OCI-LY7 (cell line): ENCODE results near the gene DCLK1. TPM values are rescaled to one million over a fixed set of nuclear protein-coding genes. Genes with fewer than 3 reads are reported as not detected.

Experiments used
- BruUV-seq: library from RNA; stranded (reverse); fragments of 400-500 nt; replicated peaks from 2 replicates; lab custom pipeline; 2021; lab: Mats Ljungman, UMichigan
- CTCF ChIA-PET: fragments of 300-600 bp; sonication (Branson Sonifier 250); formaldehyde crosslinking; loops from one replicate; lab custom pipeline; 2022; ENCODE audit warnings: antibody characterized with exemption; ENCODE audit not compliant: unreplicated experiment; lab: Charles Lee
- POLR2A ChIA-PET: fragments of 300-600 bp; sonication (Branson Sonifier 250); formaldehyde crosslinking; loops from one replicate; lab custom pipeline; 2022; ENCODE audit warnings: antibody characterized with exemption; lab: Charles Lee
- DNase-seq: peaks from one replicate; pipeline ENCODE4 v3.0.0-alpha.2; 2015; ENCODE audit warnings: low spot score
- H2AFZ ChIP-seq: fragments of 200-600 bp; sonication (generic), shearing (Covaris generic); 2 replicates; pipeline ENCODE4 v1.6.1; 2014; ENCODE audit warnings: mild to moderate bottlenecking, antibody characterized with exemption, low read length, moderate library complexity
- H3K27ac ChIP-seq: fragments of 200-600 bp; sonication (generic); 2 replicates; pipeline ENCODE4 v1.5.1; 2014; ENCODE audit warnings: mixed run types, low read depth, mild to moderate bottlenecking, moderate library complexity, low read length, inconsistent platforms; ENCODE audit not compliant: poor library complexity, severe bottlenecking
- H3K36me3 ChIP-seq: fragments of 200-600 bp; sonication (generic); 2 replicates; pipeline ENCODE4 v1.6.1; 2014; ENCODE audit warnings: mild to moderate bottlenecking, antibody characterized with exemption, low read length, moderate library complexity, mixed read lengths; ENCODE audit not compliant: insufficient read depth
- H3K4me1 ChIP-seq: fragments of 200-600 bp; sonication (generic); 2 replicates; pipeline ENCODE4 v1.5.1; 2014; ENCODE audit warnings: mild to moderate bottlenecking, low read length; ENCODE audit not compliant: insufficient read depth, poor library complexity, severe bottlenecking
- H3K4me2 ChIP-seq: fragments of 200-600 bp; sonication (generic); 2 replicates; pipeline ENCODE4 v1.6.1; 2014; ENCODE audit warnings: mild to moderate bottlenecking, low read length
- H3K4me3 ChIP-seq: fragments of 200-600 bp; sonication (generic); 2 replicates; pipeline ENCODE4 v1.5.1; 2014; ENCODE audit warnings: mild to moderate bottlenecking, low read depth, low read length; ENCODE audit not compliant: poor library complexity, severe bottlenecking
- H3K79me2 ChIP-seq: fragments of 200-600 bp; sonication (generic); 2 replicates; pipeline ENCODE4 v1.6.1; 2016; ENCODE audit warnings: low read depth, mild to moderate bottlenecking, low read length, moderate library complexity, mixed read lengths; ENCODE audit not compliant: insufficient read depth
- H3K9me2 ChIP-seq: fragments of 200-600 bp; sonication (generic); 2 replicates; pipeline ENCODE4 v1.6.1; 2016; ENCODE audit warnings: mild to moderate bottlenecking, low read length, mixed read lengths; ENCODE audit not compliant: insufficient read depth
- H3K9me3 ChIP-seq: fragments of 200-600 bp; sonication (generic); 2 replicates; pipeline ENCODE4 v1.6.1; 2014; ENCODE audit warnings: mild to moderate bottlenecking, mixed run types, low read length, mixed read lengths
- H4K20me1 ChIP-seq: fragments of 200-600 bp; sonication (generic); 2 replicates; pipeline ENCODE4 v1.6.1; 2014; ENCODE audit warnings: mild to moderate bottlenecking, antibody characterized with exemption, low read length, moderate library complexity, mixed read lengths; ENCODE audit not compliant: insufficient read depth
- CTCF ChIP-seq: fragments of 200-600 bp; sonication (generic); conservative IDR thresholded peaks from 2 replicates; pipeline ENCODE4 v1.5.1; 2014; ENCODE audit warnings: mild to moderate bottlenecking, antibody characterized with exemption, low read length, moderate library complexity, mixed read lengths
- EZH2phosphoT487 ChIP-seq: fragments of 200-600 bp; sonication (generic); IDR thresholded peaks from 2 replicates; pipeline ENCODE4 v1.6.1; 2018; ENCODE audit warnings: low read depth, borderline replicate concordance, mild to moderate bottlenecking, mixed run types, antibody characterized with exemption, low read length, moderate library complexity, mixed read lengths
- intact Hi-C: fragments of 100-400 bp; cut with micrococcal nuclease; formaldehyde crosslinking; loops from one replicate; pipeline ENCODE4 v1.10.0; 2022; ENCODE audit not compliant: unreplicated experiment
- total RNA-seq, 2 experiments: library from RNA; depleted of rRNA in 1 of 2; stranded (reverse); fragments of >200 nt in 1 of 2; shearing (Covaris generic) in 1 of 2; gene quantifications; 2 replicates each; pipeline ENCODE4 v1.2.3, GENCODE V29; 2014 to 2022

Gene DCLK1
- total RNA-seq, 2 experiments from 2014 or later = not detected

DNA sequence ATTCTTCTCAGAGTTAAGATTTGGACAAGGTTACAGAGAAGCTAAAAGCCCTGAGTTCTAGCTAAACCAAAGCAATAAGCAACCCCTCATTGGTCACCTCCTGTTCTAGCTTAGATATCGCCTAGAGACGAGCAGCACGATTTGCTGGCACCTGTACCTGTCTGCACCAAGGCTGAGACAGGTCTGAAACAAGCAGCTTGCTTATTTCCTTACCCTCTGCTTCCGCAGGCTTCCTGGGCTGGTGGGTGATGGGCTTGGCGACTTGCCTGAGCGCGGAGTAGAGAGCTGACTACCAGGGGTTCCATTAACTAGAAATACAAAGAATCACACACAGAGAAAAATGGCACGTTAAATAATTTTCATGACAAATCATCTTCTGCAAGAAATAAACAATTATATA lies 276.9 kb downstream of the DCLK1 start:
- Histone ChIP-seq H3K4me2 (no peak overlapping the region), H2AFZ (no peak overlapping the region)

GRCh38 chr13:35851881-35852280 lies 279.3 kb downstream of the DCLK1 start:
- Histone ChIP-seq H3K36me3 (no peaks in the 10 kb centered on the region), H3K4me3 (no peak overlapping the region), H3K79me2 (no peaks in the 10 kb centered on the region), H2AFZ (no peak overlapping the region), H3K4me1 (no peaks in the 10 kb centered on the region), H4K20me1 (no peaks in the 10 kb centered on the region), H3K9me2 (no peaks in the 10 kb centered on the region), H3K4me2 (no peak overlapping the region), H3K27ac (no peak overlapping the region), H3K9me3 (no peaks in the 10 kb centered on the region)
- ChIA-PET CTCF (interaction anchor here (0.6 kb wide), 1 partner anchor 460 kb away, joined by 4 read pairs; no protein-coding TSS in a partner anchor), POLR2A (no interaction called here)
- no peak for DNase-seq
- no peak for TF ChIP-seq EZH2phosphoT487
- no peak for TF ChIP-seq CTCF
- intact Hi-C loops = no loop called here
- BruUV-seq = no TSS peak

More for the DNA sequence above, 276.9 kb downstream of the DCLK1 start:
- Histone ChIP-seq H3K9me2 (no peaks in the 10 kb centered on the region), H4K20me1 (no peaks in the 10 kb centered on the region), H3K4me3 (no peak overlapping the region), H3K36me3 (no peaks in the 10 kb centered on the region), H3K79me2 (no peaks in the 10 kb centered on the region), H3K9me3 (no peaks in the 10 kb centered on the region), H3K4me1 (no peaks in the 10 kb centered on the region), H3K27ac (no peak overlapping the region)
- TF ChIP-seq CTCF (no peak), EZH2phosphoT487 (no peak)
- intact Hi-C loops = no loop called here
- no peak for DNase-seq
- POLR2A ChIA-PET = no interaction called here
- CTCF ChIA-PET = no interaction called here
- no TSS peak for BruUV-seq

DNA sequence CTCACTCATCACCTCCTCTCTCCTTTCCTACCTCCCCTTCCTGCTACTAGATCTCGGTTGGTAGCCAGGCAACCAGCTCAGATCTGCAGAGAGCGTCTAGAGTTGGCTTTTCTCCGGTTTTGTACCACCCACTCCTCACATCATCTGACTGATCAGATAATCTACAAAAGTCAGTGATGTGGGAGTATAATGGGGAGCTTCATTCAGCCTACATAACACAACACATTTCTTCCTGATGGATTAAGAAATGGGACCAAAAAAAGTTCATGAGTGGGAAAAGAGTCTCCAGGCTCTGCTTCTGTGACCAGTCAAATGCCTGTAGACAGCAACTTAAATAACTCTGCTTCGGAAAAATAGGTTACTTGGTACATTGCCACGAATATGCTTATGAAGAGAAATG lies 279.8 kb downstream of the DCLK1 start:
- H3K27ac ChIP-seq = no peak overlapping the region
- no TSS peak for BruUV-seq
- ChIA-PET POLR2A (no interaction called here), CTCF (no interaction called here)
- H3K36me3 ChIP-seq = no peaks in the 10 kb centered on the region
- H3K9me2 ChIP-seq = no peaks in the 10 kb centered on the region
- no peak overlapping the region for H3K4me3 ChIP-seq
- H3K4me2 ChIP-seq = no peak overlapping the region
- H4K20me1 ChIP-seq = no peaks in the 10 kb centered on the region
- H3K9me3 ChIP-seq = no peaks in the 10 kb centered on the region
- H3K4me1 ChIP-seq = no peaks in the 10 kb centered on the region
- intact Hi-C loops = no loop called here
- no peak for DNase-seq
- H2AFZ ChIP-seq = no peak overlapping the region
- TF ChIP-seq EZH2phosphoT487 (no peak), CTCF (no peak)
- no peaks in the 10 kb centered on the region for H3K79me2 ChIP-seq
